Keratinocyte (primary cell): ENCODE measurements around the gene TMEM245. TPM values are rescaled to one million over a fixed set of nuclear protein-coding genes. Genes with fewer than 3 reads are reported as not detected.

Source experiments
- DNase-seq: peaks from one replicate; pipeline ENCODE4 v3.0.0-alpha.2; 2011; ENCODE audit warnings: low read depth, missing footprints, low spot score
- FAIRE-seq: peaks from 2 replicates; lab custom pipeline; 2011; peaks lifted over from hg19 to GRCh38; lab: Jason Lieb, UNC
- H2AFZ ChIP-seq: 2 replicates; pipeline ENCODE4 v1.6.0; 2012; ENCODE audit warnings: low read length, control low read depth, inconsistent platforms; ENCODE audit not compliant: control insufficient read depth
- H3K27ac ChIP-seq: 2 replicates; pipeline ENCODE4 v1.5.1; 2011; ENCODE audit warnings: low read length; ENCODE audit not compliant: control insufficient read depth, insufficient read depth
- H3K27me3 ChIP-seq: 3 replicates; pipeline ENCODE4 v1.6.0; 2011; ENCODE audit warnings: low read length; ENCODE audit not compliant: control insufficient read depth, insufficient read depth; ENCODE audit errors: extremely low read depth
- H3K36me3 ChIP-seq, 2 experiments: 2 replicates in 1 of 2; 3 replicates in 1 of 2; pipeline ENCODE4 v1.5.1; 2011; ENCODE audit warnings: low read length in 2 of 2, mild to moderate bottlenecking in 1 of 2; ENCODE audit not compliant: control insufficient read depth in 2 of 2, insufficient read depth in 2 of 2; ENCODE audit errors: extremely low read depth in 1 of 2
- H3K4me1 ChIP-seq: 3 replicates; pipeline ENCODE4 v1.5.1; 2011; ENCODE audit warnings: low read length; ENCODE audit not compliant: control insufficient read depth, insufficient read depth; ENCODE audit errors: extremely low read depth
- H3K4me2 ChIP-seq: 3 replicates; pipeline ENCODE4 v1.6.0; 2011; ENCODE audit warnings: low read depth, low read length; ENCODE audit not compliant: control insufficient read depth, insufficient read depth; ENCODE audit errors: extremely low read depth
- H3K4me3 ChIP-seq, 3 experiments: fragments of 200-600 bp in 1 of 3; sonication (generic) in 1 of 3; 2 replicates in 2 of 3; 3 replicates in 1 of 3; pipeline ENCODE4 v1.5.1; 2011 to 2016; ENCODE audit warnings: low read length in 3 of 3, mild to moderate bottlenecking in 3 of 3, control low read depth in 2 of 3, inconsistent platforms in 1 of 3, low read depth in 1 of 3, mixed read lengths in 1 of 3, mixed run types in 1 of 3, moderate library complexity in 1 of 3; ENCODE audit not compliant: control insufficient read depth in 2 of 3, insufficient read depth in 2 of 3; ENCODE audit errors: extremely low read depth in 1 of 3
- H3K79me2 ChIP-seq: 2 replicates; pipeline ENCODE4 v1.6.0; 2012; ENCODE audit warnings: low read length; ENCODE audit not compliant: control insufficient read depth, insufficient read depth
- H3K9ac ChIP-seq: 3 replicates; pipeline ENCODE4 v1.6.0; 2011; ENCODE audit warnings: low read length; ENCODE audit not compliant: control insufficient read depth, insufficient read depth; ENCODE audit errors: extremely low read depth
- H3K9me1 ChIP-seq: 3 replicates; pipeline ENCODE4 v1.6.0; 2011; ENCODE audit warnings: low read length; ENCODE audit not compliant: control insufficient read depth, insufficient read depth; ENCODE audit errors: extremely low read depth
- H3K9me3 ChIP-seq: 2 replicates; pipeline ENCODE4 v1.5.1; 2012; ENCODE audit warnings: low read depth, low read length; ENCODE audit not compliant: control insufficient read depth
- H4K20me1 ChIP-seq: 3 replicates; pipeline ENCODE4 v1.6.0; 2011; ENCODE audit warnings: low read length; ENCODE audit not compliant: control insufficient read depth, insufficient read depth; ENCODE audit errors: extremely low read depth
- EZH2 ChIP-seq: IDR thresholded peaks from one replicate; pipeline ENCODE4 v1.6.1; 2012; ENCODE audit warnings: inconsistent platforms, mild to moderate bottlenecking, low read length, moderate library complexity
- dilution Hi-C: fragments of 300-500 bp; cut with MboI; formaldehyde crosslinking; loops from one replicate; pipeline ENCODE4 v1.7.0; 2020; ENCODE audit warnings: low sequenced_read_pairs; ENCODE audit not compliant: extremely low pct_ligation_motif_present
- polyA plus RNA-seq, 5 experiments: library from polyadenylated mRNA; depleted of rRNA in 3 of 5; stranded (reverse) in 3 of 5; stranded (forward) in 1 of 5; unstranded in 1 of 5; fragments of >200 nt; gene quantifications; 1 replicate in 1 of 5; 2 replicates in 3 of 5; 3 replicates in 1 of 5; pipeline versions ENCODE4 v1.2.1 to v1.2.3, GENCODE V29; 2011 to 2012; ENCODE audit warnings: missing spikeins in 2 of 5, low read depth in 1 of 5, low replicate concordance in 1 of 5
- TF ChIP-seq, protein P1 (sequence below), 3 experiments: IDR thresholded peaks in 1 of 3; conservative IDR thresholded peaks in 1 of 3; optimal IDR thresholded peaks in 1 of 3; 2 replicates in 2 of 3; 3 replicates in 1 of 3; pipeline versions ENCODE3 to v1.5.1; 2011; ENCODE audit warnings: low read length in 3 of 3, mild to moderate bottlenecking in 3 of 3, moderate library complexity in 2 of 3, control low read depth in 1 of 3, inconsistent platforms in 1 of 3; ENCODE audit not compliant: insufficient read depth in 2 of 3; ENCODE audit errors: extremely low read depth in 1 of 3

The TMEM245 gene
- polyA plus RNA-seq, 1 donor (not counting 4 experiments of a cell fraction or from before 2014, with no cell fraction given), result 40.0 TPM

DNA sequence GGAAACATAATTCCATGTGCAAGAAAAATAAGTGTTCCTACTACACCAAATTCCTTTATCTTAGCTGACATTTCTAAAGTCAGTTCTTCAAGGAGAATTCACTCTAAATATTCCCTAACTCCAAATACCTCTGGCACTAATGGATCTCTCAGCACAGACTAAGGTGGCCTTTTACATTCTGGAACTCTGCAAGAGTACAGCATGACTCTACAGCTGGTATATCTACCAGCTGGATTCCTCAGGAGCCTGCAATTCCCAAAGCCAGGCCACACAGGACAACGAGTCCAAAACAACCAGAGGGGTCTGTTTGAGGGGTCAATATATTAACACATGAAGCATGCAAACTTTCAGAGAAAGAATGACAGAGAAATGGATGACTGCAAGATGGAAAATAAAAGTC, 27.2 kb downstream of the TMEM245 start:
- Histone ChIP-seq H3K79me2 (peaks cover 39% of the 10 kb centered on the region), H4K20me1 (no peaks in the 10 kb centered on the region), H3K36me3 (peaks cover 9 to 19% of the 10 kb centered on the region in 2 experiments), H3K9me1 (peaks cover 2% of the 10 kb centered on the region), H3K9me3 (no peaks in the 10 kb centered on the region), H3K4me1 (no peaks in the 10 kb centered on the region), H3K27me3 (no peaks in the 10 kb centered on the region), H3K4me3 (no peak overlapping the region), H3K27ac (no peak overlapping the region), H3K4me2 (no peak overlapping the region), H3K9ac (no peak overlapping the region), H2AFZ (no peak overlapping the region)
- DNase-seq (no peak), FAIRE-seq (no peak)
- TF ChIP-seq, protein P1, sequence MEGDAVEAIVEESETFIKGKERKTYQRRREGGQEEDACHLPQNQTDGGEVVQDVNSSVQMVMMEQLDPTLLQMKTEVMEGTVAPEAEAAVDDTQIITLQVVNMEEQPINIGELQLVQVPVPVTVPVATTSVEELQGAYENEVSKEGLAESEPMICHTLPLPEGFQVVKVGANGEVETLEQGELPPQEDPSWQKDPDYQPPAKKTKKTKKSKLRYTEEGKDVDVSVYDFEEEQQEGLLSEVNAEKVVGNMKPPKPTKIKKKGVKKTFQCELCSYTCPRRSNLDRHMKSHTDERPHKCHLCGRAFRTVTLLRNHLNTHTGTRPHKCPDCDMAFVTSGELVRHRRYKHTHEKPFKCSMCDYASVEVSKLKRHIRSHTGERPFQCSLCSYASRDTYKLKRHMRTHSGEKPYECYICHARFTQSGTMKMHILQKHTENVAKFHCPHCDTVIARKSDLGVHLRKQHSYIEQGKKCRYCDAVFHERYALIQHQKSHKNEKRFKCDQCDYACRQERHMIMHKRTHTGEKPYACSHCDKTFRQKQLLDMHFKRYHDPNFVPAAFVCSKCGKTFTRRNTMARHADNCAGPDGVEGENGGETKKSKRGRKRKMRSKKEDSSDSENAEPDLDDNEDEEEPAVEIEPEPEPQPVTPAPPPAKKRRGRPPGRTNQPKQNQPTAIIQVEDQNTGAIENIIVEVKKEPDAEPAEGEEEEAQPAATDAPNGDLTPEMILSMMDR (optimal IDR thresholded peaks at IDR 0.05 in 1 of 3, IDR thresholded peaks at IDR 0.05 in 1 of 3, conservative IDR thresholded peaks at IDR 0.05 in 1 of 3; ENCODE audit: extremely low read depth in 1 of 3, insufficient read depth in 2 of 3, low read length in 3 of 3), result no peak
- no peak for TF ChIP-seq EZH2
- dilution Hi-C loops, result no loop called here

DNA sequence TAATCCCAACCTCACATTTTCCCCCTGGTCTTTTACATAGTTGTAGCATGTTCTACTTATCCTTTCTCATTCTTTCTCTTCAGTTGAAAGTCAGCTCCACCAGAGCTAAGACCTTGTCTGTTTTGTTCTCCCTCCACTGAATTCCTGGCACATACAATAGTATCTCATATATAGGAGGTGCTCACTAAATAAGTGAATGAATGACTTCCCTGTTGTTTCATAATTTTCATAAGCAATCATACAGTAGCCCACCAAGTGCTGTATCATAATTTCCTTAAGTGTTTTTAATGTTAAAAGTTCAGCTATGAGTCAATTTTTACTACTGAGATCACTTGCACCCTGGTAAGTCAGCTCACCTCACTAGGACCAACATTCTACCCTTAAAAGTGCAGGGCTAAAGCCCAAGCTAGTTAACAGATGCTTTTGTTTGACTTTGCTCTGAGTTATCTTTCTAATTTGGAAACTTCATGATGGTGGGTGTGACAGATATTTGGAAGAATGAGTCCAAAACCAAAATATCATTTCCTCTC, 27.6 kb downstream of the TMEM245 start:
- dilution Hi-C loops, result no loop called here
- FAIRE-seq, result no peak
- peaks cover 35% of the 10 kb centered on the region for H3K79me2 ChIP-seq

More for the DNA sequence above, 27.6 kb downstream of the TMEM245 start:
- no peaks in the 10 kb centered on the region for H3K4me1 ChIP-seq
- H3K9ac ChIP-seq, result no peak overlapping the region
- no peaks in the 10 kb centered on the region for H3K27me3 ChIP-seq
- H3K27ac ChIP-seq, result no peak overlapping the region
- no peaks in the 10 kb centered on the region for H4K20me1 ChIP-seq
- no peak for DNase-seq
- peaks cover 2% of the 10 kb centered on the region for H3K9me1 ChIP-seq
- H3K36me3 ChIP-seq, result peaks cover 8 to 18% of the 10 kb centered on the region in 2 experiments
- TF ChIP-seq EZH2, result no peak
- TF ChIP-seq, protein P1 (optimal IDR thresholded peaks at IDR 0.05 in 1 of 3, IDR thresholded peaks at IDR 0.05 in 1 of 3, conservative IDR thresholded peaks at IDR 0.05 in 1 of 3; ENCODE audit: extremely low read depth in 1 of 3, insufficient read depth in 2 of 3, low read length in 3 of 3), result no peak
- H3K4me3 ChIP-seq, result no peak overlapping the region
- no peaks in the 10 kb centered on the region for H3K9me3 ChIP-seq
- H3K4me2 ChIP-seq, result no peak overlapping the region
- H2AFZ ChIP-seq, result no peak overlapping the region
